BJ (cell line): Measurements from ENCODE around the gene USPL1. TPM values are rescaled to one million over a fixed set of nuclear protein-coding genes. Genes with fewer than 3 reads are reported as not detected.

Experiments used
- CTCF ChIA-PET: fragments of 350-600 bp; formaldehyde crosslinking; extraction: SDS; loops from one replicate; lab custom pipeline; 2021; ENCODE audit warnings: antibody characterized with exemption, inconsistent platforms; lab: Yijun Ruan, JAX
- POLR2A ChIA-PET: fragments of 300-600 bp; sonication (Branson Sonifier 250); formaldehyde crosslinking; extraction: SDS; loops from one replicate; lab custom pipeline; 2021; ENCODE audit warnings: antibody characterized with exemption; lab: Charles Lee
- DNase-seq: peaks from one replicate; pipeline ENCODE4 v3.0.0-alpha.2; 2011; ENCODE audit warnings: low read depth
- H3K27me3 ChIP-seq: 2 replicates; pipeline ENCODE4 v1.6.0; 2011; ENCODE audit warnings: low read length; ENCODE audit not compliant: control insufficient read depth, insufficient read depth
- H3K36me3 ChIP-seq: 2 replicates; pipeline ENCODE4 v1.5.1; 2011; ENCODE audit warnings: low read length; ENCODE audit not compliant: control insufficient read depth, insufficient read depth
- H3K4me3 ChIP-seq: 2 replicates; pipeline ENCODE4 v1.5.1; 2011; ENCODE audit warnings: low read depth, mild to moderate bottlenecking, control low read depth, low read length
- polyA plus RNA-seq: library from polyadenylated mRNA; depleted of rRNA; stranded (reverse); fragments of >200 nt; gene quantifications from 2 replicates; pipeline ENCODE4 v1.2.3, GENCODE V29; 2011
- TF ChIP-seq, protein P1 (sequence below): IDR thresholded peaks from 2 replicates; pipeline ENCODE4 v1.5.1; 2011; ENCODE audit warnings: low read depth, mild to moderate bottlenecking, control low read depth, inconsistent platforms, low read length, moderate library complexity; ENCODE audit not compliant: insufficient read depth

The USPL1 gene
- polyA plus RNA-seq, 1 experiment, result 7.5 TPM

- H3K27me3 ChIP-seq, result no peaks in the 10 kb centered on the region
- H3K4me3 ChIP-seq, result no peak overlapping the region
- POLR2A ChIA-PET, result no interaction called here
- H3K36me3 ChIP-seq, result no peaks in the 10 kb centered on the region
- CTCF ChIA-PET, result interaction anchor here (0.6 kb wide), 1 partner anchor 279 kb away, joined by 4 read pairs; no protein-coding TSS in a partner anchor
- TF ChIP-seq, protein P1, sequence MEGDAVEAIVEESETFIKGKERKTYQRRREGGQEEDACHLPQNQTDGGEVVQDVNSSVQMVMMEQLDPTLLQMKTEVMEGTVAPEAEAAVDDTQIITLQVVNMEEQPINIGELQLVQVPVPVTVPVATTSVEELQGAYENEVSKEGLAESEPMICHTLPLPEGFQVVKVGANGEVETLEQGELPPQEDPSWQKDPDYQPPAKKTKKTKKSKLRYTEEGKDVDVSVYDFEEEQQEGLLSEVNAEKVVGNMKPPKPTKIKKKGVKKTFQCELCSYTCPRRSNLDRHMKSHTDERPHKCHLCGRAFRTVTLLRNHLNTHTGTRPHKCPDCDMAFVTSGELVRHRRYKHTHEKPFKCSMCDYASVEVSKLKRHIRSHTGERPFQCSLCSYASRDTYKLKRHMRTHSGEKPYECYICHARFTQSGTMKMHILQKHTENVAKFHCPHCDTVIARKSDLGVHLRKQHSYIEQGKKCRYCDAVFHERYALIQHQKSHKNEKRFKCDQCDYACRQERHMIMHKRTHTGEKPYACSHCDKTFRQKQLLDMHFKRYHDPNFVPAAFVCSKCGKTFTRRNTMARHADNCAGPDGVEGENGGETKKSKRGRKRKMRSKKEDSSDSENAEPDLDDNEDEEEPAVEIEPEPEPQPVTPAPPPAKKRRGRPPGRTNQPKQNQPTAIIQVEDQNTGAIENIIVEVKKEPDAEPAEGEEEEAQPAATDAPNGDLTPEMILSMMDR, result no peak
- no peak for DNase-seq
These were observed 31.9 kb upstream of the USPL1 start for GRCh38 chr13:30585748-30586262.

GRCh38 chr13:30587231-30587630 is 30.5 kb upstream of the USPL1 start:
- Histone ChIP-seq H3K36me3 (no peaks in the 10 kb centered on the region), H3K27me3 (no peaks in the 10 kb centered on the region), H3K4me3 (no peak overlapping the region)
- TF ChIP-seq, protein P1, result no peak
- POLR2A ChIA-PET, result no interaction called here
- DNase-seq, result no peak
- CTCF ChIA-PET, result interaction anchor here (0.9 kb wide), 1 partner anchor 10 kb away, joined by 3 read pairs; no protein-coding TSS in a partner anchor

DNA sequence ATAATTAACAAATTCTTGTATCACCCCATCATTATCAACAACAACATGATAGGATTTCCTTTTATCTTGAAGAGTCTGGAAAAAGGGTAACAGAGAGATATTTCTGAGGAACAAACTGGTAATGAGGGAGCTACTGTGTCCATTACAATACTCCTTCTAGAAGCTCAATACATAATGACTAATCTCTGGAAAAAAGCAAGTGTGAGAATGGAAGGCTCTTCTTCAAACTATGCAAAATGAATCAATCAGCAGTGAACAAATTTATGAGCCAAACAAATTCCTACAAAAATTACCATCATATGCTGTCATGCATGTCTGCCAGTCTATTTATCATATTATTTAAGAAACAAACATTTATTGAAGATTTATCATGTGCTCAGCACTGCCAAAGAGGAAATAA is 30.0 kb upstream of the USPL1 start:
- H3K27me3 ChIP-seq, result no peaks in the 10 kb centered on the region
- ChIA-PET CTCF (no interaction called here), POLR2A (no interaction called here)
- H3K36me3 ChIP-seq, result no peaks in the 10 kb centered on the region
- TF ChIP-seq, protein P1, result no peak
- H3K4me3 ChIP-seq, result no peak overlapping the region
- no peak for DNase-seq

- no peak overlapping the region for H3K4me3 ChIP-seq
- no peak for DNase-seq
- ChIA-PET CTCF (no interaction called here), POLR2A (no interaction called here)
- H3K36me3 ChIP-seq, result no peaks in the 10 kb centered on the region
- TF ChIP-seq, protein P1, result no peak
- no peaks in the 10 kb centered on the region for H3K27me3 ChIP-seq
These were observed 24.7 kb upstream of the USPL1 start for GRCh38 chr13:30593001-30593400.

GRCh38 chr13:30600496-30600895 is 17.2 kb upstream of the USPL1 start:
- Histone ChIP-seq H3K36me3 (no peaks in the 10 kb centered on the region), H3K27me3 (no peaks in the 10 kb centered on the region), H3K4me3 (no peak overlapping the region)
- ChIA-PET POLR2A (no interaction called here), CTCF (no interaction called here)
- no peak for DNase-seq
- TF ChIP-seq, protein P1, result no peak
